SK-N-SH (cell line): Measurements from ENCODE around the gene TMOD3. TPM values are rescaled to one million over a fixed set of nuclear protein-coding genes. Genes with fewer than 3 reads are reported as not detected.

Source experiments
- CTCF ChIA-PET: fragments of 300-600, 350-600 bp; formaldehyde crosslinking; extraction: SDS; loops from one replicate; lab custom pipeline; 2021; lab: Yijun Ruan, JAX
- POLR2A ChIA-PET: fragments of 350-600 bp; sonication (Branson Sonifier 250); formaldehyde crosslinking; extraction: SDS; loops from one replicate; lab custom pipeline; 2020; ENCODE audit warnings: antibody characterized with exemption, inconsistent platforms; lab: Yijun Ruan, JAX
- DNase-seq: peaks from one replicate; pipeline ENCODE4 v3.0.0; 2012
- H2AFZ ChIP-seq: fragments of 200-600 bp; sonication (generic); 2 replicates; pipeline ENCODE4 v1.8.1; 2016; ENCODE audit warnings: antibody characterized with exemption, mild to moderate bottlenecking, low read depth
- H3F3A ChIP-seq: fragments of 200-600 bp; sonication (generic); replicated peaks from 2 replicates; pipeline ENCODE3; 2016; ENCODE audit warnings: antibody characterized with exemption, mild to moderate bottlenecking; ENCODE audit not compliant: insufficient read depth
- H3K27ac ChIP-seq, 2 experiments: fragments of 200-500 bp in 1 of 2; fragments of 200-600 bp in 1 of 2; sonication (Bioruptor generic) in 1 of 2; sonication (generic), shearing (Covaris generic) in 1 of 2; 2 replicates each; pipeline versions ENCODE4 v1.5.1 to v1.6.1; 2014 to 2016; ENCODE audit warnings: low read depth in 2 of 2, inconsistent platforms in 1 of 2, low read length in 1 of 2, mild to moderate bottlenecking in 1 of 2, mixed read lengths in 1 of 2
- H3K27me3 ChIP-seq: fragments of 200-600 bp; sonication (generic), shearing (Covaris generic); 2 replicates; pipeline ENCODE4 v1.6.1; 2016; ENCODE audit warnings: mixed run types; ENCODE audit not compliant: insufficient read depth
- H3K36me3 ChIP-seq, 2 experiments: fragments of 200-500 bp in 1 of 2; fragments of 200-600 bp in 1 of 2; sonication (Bioruptor generic) in 1 of 2; sonication (generic) in 1 of 2; replicated peaks in 1 of 2; 2 replicates each; pipeline versions ENCODE3 to v1.5.1; 2014 to 2016; ENCODE audit warnings: low read length in 1 of 2, mild to moderate bottlenecking in 1 of 2; ENCODE audit not compliant: insufficient read depth in 2 of 2, control insufficient read depth in 1 of 2
- H3K4me1 ChIP-seq, 2 experiments: fragments of 200-500 bp in 1 of 2; fragments of 200-600 bp in 1 of 2; sonication (Bioruptor generic) in 1 of 2; sonication (generic), shearing (Covaris generic) in 1 of 2; 2 replicates each; pipeline versions ENCODE4 v1.5.1 to v1.6.1; 2014 to 2016; ENCODE audit warnings: low read depth in 1 of 2, low read length in 1 of 2, mixed run types in 1 of 2; ENCODE audit not compliant: insufficient read depth in 2 of 2, control insufficient read depth in 1 of 2
- H3K4me2 ChIP-seq: fragments of 200-600 bp; sonication (generic), shearing (Covaris generic); 2 replicates; pipeline ENCODE4 v1.6.1; 2017; ENCODE audit warnings: mixed run types
- H3K4me3 ChIP-seq, 2 experiments: fragments of 200-500 bp in 1 of 2; fragments of 200-600 bp in 1 of 2; sonication (Bioruptor generic) in 1 of 2; sonication (generic), shearing (Covaris generic) in 1 of 2; 2 replicates each; pipeline versions ENCODE4 v1.5.1 to v1.8.1; 2014 to 2016; ENCODE audit warnings: low read depth in 2 of 2, inconsistent platforms in 1 of 2, low read length in 1 of 2, mild to moderate bottlenecking in 1 of 2, mixed read lengths in 1 of 2, moderate library complexity in 1 of 2
- H3K79me2 ChIP-seq: fragments of 200-600 bp; sonication (generic); 2 replicates; pipeline ENCODE4 v1.8.1; 2017; ENCODE audit warnings: mild to moderate bottlenecking; ENCODE audit not compliant: insufficient read depth
- H3K9ac ChIP-seq: fragments of 200-600 bp; sonication (generic); 2 replicates; pipeline ENCODE4 v1.6.1; 2017; ENCODE audit warnings: mixed run types
- H3K9me2 ChIP-seq: fragments of 200-600 bp; sonication (generic); 2 replicates; pipeline ENCODE4 v1.6.1; 2017; ENCODE audit warnings: mixed run types
- H3K9me3 ChIP-seq: fragments of 200-600 bp; sonication (generic); 2 replicates; pipeline ENCODE4 v1.6.1; 2017; ENCODE audit warnings: mixed run types, mild to moderate bottlenecking, moderate library complexity
- H4K20me1 ChIP-seq: fragments of 200-600 bp; sonication (generic); 2 replicates; pipeline ENCODE4 v1.6.1; 2017; ENCODE audit warnings: mild to moderate bottlenecking, mixed run types; ENCODE audit not compliant: insufficient read depth
- CHD2 ChIP-seq: fragments of 150-350 bp; IDR thresholded peaks from 2 replicates; pipeline ENCODE4 v1.6.1; 2018; ENCODE audit warnings: low read length; ENCODE audit not compliant: partially characterized antibody
- EP300 ChIP-seq, 2 experiments: IDR thresholded peaks; 2 replicates each; pipeline versions ENCODE4 v1.4.0 to v1.6.1; 2012; ENCODE audit warnings: borderline replicate concordance in 1 of 2, low read depth in 1 of 2, low read length in 1 of 2
- EZH2phosphoT487 ChIP-seq: fragments of 200-600 bp; sonication (generic); IDR thresholded peaks from 2 replicates; pipeline ENCODE4 v1.6.1; 2017; ENCODE audit warnings: low read depth, mixed run types, mild to moderate bottlenecking, antibody characterized with exemption, moderate library complexity, borderline replicate concordance
- FOSL2 ChIP-seq: IDR thresholded peaks from 2 replicates; pipeline ENCODE4 v1.4.0; 2012; ENCODE audit warnings: low read depth, mild to moderate bottlenecking, moderate library complexity, borderline replicate concordance
- FOXJ3 ChIP-seq: sonication (generic); formaldehyde crosslinking; IDR thresholded peaks from 2 replicates; pipeline ENCODE4 v1.5.1; 2020; ENCODE audit warnings: mild to moderate bottlenecking, missing genetic modification reagents
- FOXM1 ChIP-seq: IDR thresholded peaks from 2 replicates; pipeline ENCODE4 v1.4.0; 2012; ENCODE audit warnings: low read depth, mild to moderate bottlenecking
- GABPA ChIP-seq: IDR thresholded peaks from 2 replicates; pipeline ENCODE4 v1.4.0; 2012; ENCODE audit warnings: low read depth, mild to moderate bottlenecking
- GATA2 ChIP-seq: sonication (generic); formaldehyde crosslinking; IDR thresholded peaks from 2 replicates; pipeline ENCODE4 v1.5.0; 2020; ENCODE audit warnings: mild to moderate bottlenecking, missing genetic modification reagents
- JUND ChIP-seq: IDR thresholded peaks from 2 replicates; pipeline ENCODE4 v1.4.0; 2012
- MEF2A ChIP-seq: IDR thresholded peaks from 2 replicates; pipeline ENCODE4 v1.4.0; 2012; ENCODE audit warnings: low read depth, borderline replicate concordance
- NFIC ChIP-seq: IDR thresholded peaks from 2 replicates; pipeline ENCODE4 v1.4.0; 2012; ENCODE audit warnings: borderline replicate concordance
- NRF1 ChIP-seq: IDR thresholded peaks from 2 replicates; pipeline ENCODE4 v1.6.1; 2012; ENCODE audit warnings: low read depth, mild to moderate bottlenecking, low read length
- RAD21 ChIP-seq: IDR thresholded peaks from 2 replicates; pipeline ENCODE4 v1.6.1; 2012; ENCODE audit warnings: mild to moderate bottlenecking, low read length
- RCOR1 ChIP-seq: fragments of 150-350 bp; IDR thresholded peaks from 2 replicates; pipeline ENCODE4 v1.6.1; 2017; ENCODE audit warnings: antibody characterized with exemption, low read length
- RXRA ChIP-seq: IDR thresholded peaks from 2 replicates; pipeline ENCODE4 v1.4.0; 2012; ENCODE audit warnings: low read depth, mild to moderate bottlenecking, borderline replicate concordance
- TAF1 ChIP-seq: IDR thresholded peaks from 2 replicates; pipeline ENCODE4 v1.6.1; 2012; ENCODE audit warnings: low read depth, mild to moderate bottlenecking, low read length, moderate library complexity, borderline replicate concordance
- TCF12 ChIP-seq: IDR thresholded peaks from 2 replicates; pipeline ENCODE4 v1.4.0; 2012
- WGBS: methylation state at CpG from one replicate; pipeline ENCODE4 v1.1.6; 2017; ENCODE audit warnings: low lambda C conversion rate; 5-methylcytosine and 5-hydroxymethylcytosine counted together
- polyA plus RNA-seq, 3 experiments: library from polyadenylated mRNA; depleted of rRNA; stranded (reverse); fragments of >200 nt; gene quantifications; 2 replicates each; pipeline ENCODE4 v1.2.3, GENCODE V29; 2012
- TF ChIP-seq, protein P1 (sequence below): fragments of 150-350 bp; IDR thresholded peaks from 2 replicates; pipeline ENCODE4 v1.6.1; 2016; ENCODE audit warnings: mild to moderate bottlenecking, low read depth, low read length
- TF ChIP-seq, protein P2 (sequence below): fragments of 150-350 bp; IDR thresholded peaks from 2 replicates; pipeline ENCODE4 v1.6.1; 2017; ENCODE audit warnings: antibody characterized with exemption, low read length, low read depth, borderline replicate concordance
- TF ChIP-seq, protein P3 (sequence below): IDR thresholded peaks from 2 replicates; pipeline ENCODE4 v1.4.0; 2012; ENCODE audit warnings: low read depth

TMOD3 gene
- polyA plus RNA-seq, 1 of the 3 experiments (the other 2 are of a cell fraction) = 6.0 TPM

DNA sequence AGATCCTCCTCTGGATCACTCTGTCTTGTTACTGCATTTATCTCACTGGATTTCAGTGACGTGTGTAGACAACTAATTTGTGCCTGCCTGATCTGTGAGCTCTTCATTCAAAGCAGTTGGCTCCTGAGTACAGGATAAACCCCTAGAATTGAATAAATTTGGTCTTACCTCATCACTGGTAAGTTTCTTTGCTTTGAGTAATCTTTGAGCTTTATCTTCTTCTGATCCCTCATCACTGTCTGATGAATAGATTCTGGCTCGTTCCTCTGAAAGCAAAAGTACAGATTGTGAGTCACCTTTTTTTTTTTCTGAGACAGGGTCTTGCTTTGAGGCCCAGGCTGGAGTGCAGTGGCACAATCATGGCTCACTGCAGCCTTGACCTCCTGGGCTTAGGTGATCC, 117.7 kb downstream of the TMOD3 start:
- H3K9me2 ChIP-seq = no peaks in the 10 kb centered on the region
- no peak overlapping the region for H2AFZ ChIP-seq
- no peak overlapping the region for H3K27ac ChIP-seq
- H4K20me1 ChIP-seq = no peaks in the 10 kb centered on the region
- ChIA-PET POLR2A (no interaction called here), CTCF (no interaction called here)
- H3K4me3 ChIP-seq = no peak overlapping the region
- no peak for TF ChIP-seq TCF12
- TF ChIP-seq JUND = 0 out of 2 replicates have a peak, but pooled peaks have one; percentile 7
- H3K9me3 ChIP-seq = no peaks in the 10 kb centered on the region
- no peak for DNase-seq
- no peaks in the 10 kb centered on the region for H3K4me1 ChIP-seq
- H3F3A ChIP-seq = no peaks in the 10 kb centered on the region
- peaks cover 70% of the 10 kb centered on the region in 2 experiments for H3K36me3 ChIP-seq
- no peaks in the 10 kb centered on the region for H3K27me3 ChIP-seq
- WGBS = 79% methylated on average over 2 of the region's 2 CpGs
- H3K79me2 ChIP-seq = peaks cover 6% of the 10 kb centered on the region; the same call in 1 of the 2 replicates
- H3K4me2 ChIP-seq = no peak overlapping the region
- no peak overlapping the region for H3K9ac ChIP-seq

DNA sequence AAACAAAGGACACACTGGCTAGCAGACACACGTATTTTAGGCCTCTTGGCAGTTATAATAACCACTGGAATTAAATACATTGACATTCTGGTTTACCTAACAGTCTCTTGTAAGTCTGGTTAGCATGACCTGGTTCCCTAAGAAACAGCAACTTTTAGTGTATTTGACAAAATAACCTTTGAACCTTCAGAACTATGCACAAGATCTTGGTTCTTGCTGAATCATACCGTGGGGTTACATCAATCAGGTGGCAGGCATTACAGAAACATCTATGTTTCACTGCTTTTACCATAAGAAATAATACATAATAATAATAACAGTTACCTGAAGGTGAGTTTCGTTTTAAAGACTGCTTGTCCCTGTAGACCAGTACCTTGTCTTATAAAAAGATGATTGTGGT, 123.4 kb downstream of the TMOD3 start:
- POLR2A ChIA-PET = no interaction called here
- no peak overlapping the region for H3K4me2 ChIP-seq
- H3K4me1 ChIP-seq = no peaks in the 10 kb centered on the region
- H3K4me3 ChIP-seq = no peak overlapping the region
- H3F3A ChIP-seq = no peaks in the 10 kb centered on the region
- CTCF ChIA-PET = no interaction called here
- H3K9ac ChIP-seq = no peak overlapping the region
- H3K9me2 ChIP-seq = no peaks in the 10 kb centered on the region
- peaks cover 77 to 79% of the 10 kb centered on the region in 2 experiments for H3K36me3 ChIP-seq
- H3K79me2 ChIP-seq = no peaks in the 10 kb centered on the region
- no peaks in the 10 kb centered on the region for H3K27me3 ChIP-seq
- H2AFZ ChIP-seq = no peak overlapping the region
- TF ChIP-seq MEF2A (no peak), FOSL2 (no peak), FOXJ3 (CRISPR knock-in tag) (no peak), NFIC (no peak), GABPA (no peak), TCF12 (no peak), RXRA (no peak)
- TF ChIP-seq, protein P1, sequence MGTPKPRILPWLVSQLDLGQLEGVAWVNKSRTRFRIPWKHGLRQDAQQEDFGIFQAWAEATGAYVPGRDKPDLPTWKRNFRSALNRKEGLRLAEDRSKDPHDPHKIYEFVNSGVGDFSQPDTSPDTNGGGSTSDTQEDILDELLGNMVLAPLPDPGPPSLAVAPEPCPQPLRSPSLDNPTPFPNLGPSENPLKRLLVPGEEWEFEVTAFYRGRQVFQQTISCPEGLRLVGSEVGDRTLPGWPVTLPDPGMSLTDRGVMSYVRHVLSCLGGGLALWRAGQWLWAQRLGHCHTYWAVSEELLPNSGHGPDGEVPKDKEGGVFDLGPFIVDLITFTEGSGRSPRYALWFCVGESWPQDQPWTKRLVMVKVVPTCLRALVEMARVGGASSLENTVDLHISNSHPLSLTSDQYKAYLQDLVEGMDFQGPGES = no peak
- H3K27ac ChIP-seq = no peak overlapping the region
- no peaks in the 10 kb centered on the region for H4K20me1 ChIP-seq
- H3K9me3 ChIP-seq = no peaks in the 10 kb centered on the region
- WGBS = 93% methylated on average over 3 of the region's 3 CpGs
- DNase-seq = no peak

DNA sequence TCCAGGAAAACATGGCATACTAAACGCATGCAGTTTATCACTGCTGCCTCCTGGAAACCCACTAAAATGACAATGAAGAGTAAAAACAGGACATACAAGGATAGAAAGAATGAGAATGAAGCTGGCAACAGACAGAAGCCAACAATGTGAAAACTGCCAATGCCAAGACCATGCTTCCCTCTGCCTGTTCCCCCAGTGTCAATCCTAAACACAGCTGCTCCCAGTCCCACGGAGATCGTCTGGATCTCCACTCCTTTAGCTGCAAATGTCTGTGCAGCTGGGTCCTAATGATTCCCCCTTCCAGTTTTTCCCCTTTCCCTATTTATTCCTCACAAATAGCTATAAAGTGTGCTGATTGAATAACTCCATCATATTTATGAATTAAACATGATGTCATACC, 126.1 kb downstream of the TMOD3 start:
- no peak overlapping the region for H3K4me2 ChIP-seq
- TF ChIP-seq GABPA (no peak), JUND (no peak), TAF1 (no peak), RCOR1 (no peak), CHD2 (no peak), MEF2A (no peak), EP300 (IDR thresholded peaks at IDR 0.05; ENCODE audit: borderline replicate concordance in 1 of 2, low read depth in 1 of 2, low read length in 1 of 2) (no peak), RXRA (no peak), FOXM1 (no peak), RAD21 (no peak), EZH2phosphoT487 (no peak), GATA2 (CRISPR knock-in tag) (no peak), NRF1 (no peak), NFIC (no peak), FOXJ3 (CRISPR knock-in tag) (no peak)
- TF ChIP-seq, protein P2, sequence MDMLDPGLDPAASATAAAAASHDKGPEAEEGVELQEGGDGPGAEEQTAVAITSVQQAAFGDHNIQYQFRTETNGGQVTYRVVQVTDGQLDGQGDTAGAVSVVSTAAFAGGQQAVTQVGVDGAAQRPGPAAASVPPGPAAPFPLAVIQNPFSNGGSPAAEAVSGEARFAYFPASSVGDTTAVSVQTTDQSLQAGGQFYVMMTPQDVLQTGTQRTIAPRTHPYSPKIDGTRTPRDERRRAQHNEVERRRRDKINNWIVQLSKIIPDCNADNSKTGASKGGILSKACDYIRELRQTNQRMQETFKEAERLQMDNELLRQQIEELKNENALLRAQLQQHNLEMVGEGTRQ = no peak
- TF ChIP-seq, protein P3, sequence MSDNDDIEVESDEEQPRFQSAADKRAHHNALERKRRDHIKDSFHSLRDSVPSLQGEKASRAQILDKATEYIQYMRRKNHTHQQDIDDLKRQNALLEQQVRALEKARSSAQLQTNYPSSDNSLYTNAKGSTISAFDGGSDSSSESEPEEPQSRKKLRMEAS = no peak
- no peaks in the 10 kb centered on the region for H3K9me2 ChIP-seq
- H3K27me3 ChIP-seq = no peaks in the 10 kb centered on the region
- H3K9me3 ChIP-seq = no peaks in the 10 kb centered on the region
- WGBS = 99% methylated on average over 3 of the region's 3 CpGs
- no peak overlapping the region for H3K9ac ChIP-seq
- H3K27ac ChIP-seq = no peak overlapping the region
- H3K4me3 ChIP-seq = no peak overlapping the region
- no peaks in the 10 kb centered on the region for H4K20me1 ChIP-seq
- no peaks in the 10 kb centered on the region for H3K79me2 ChIP-seq
- peaks cover 5% of the 10 kb centered on the region for H3F3A ChIP-seq
- CTCF ChIA-PET = no interaction called here
- peaks cover 72 to 77% of the 10 kb centered on the region in 2 experiments for H3K36me3 ChIP-seq
- no peak for DNase-seq
- no peak overlapping the region for H2AFZ ChIP-seq
- no peaks in the 10 kb centered on the region for H3K4me1 ChIP-seq
- POLR2A ChIA-PET = interaction anchor here (1.3 kb wide), 1 partner anchor 16 kb away, joined by 6 read pairs; the partner anchor contains the start of gene LEO1
